HepG2 (cell line): ENCODE results near the gene PLSCR5. TPM values are rescaled to one million over a fixed set of nuclear protein-coding genes. Genes with fewer than 3 reads are reported as not detected.

Experiments
- BRD4 ChIP-seq: sonication (generic); formaldehyde crosslinking; IDR thresholded peaks from 2 replicates; pipeline ENCODE4 v1.4.0; 2020; ENCODE audit warnings: missing genetic modification reagents
- CHD4 ChIP-seq: fragments of 200-600 bp; sonication (generic); IDR thresholded peaks from 2 replicates; pipeline ENCODE4 v1.7.0; 2017; ENCODE audit warnings: mild to moderate bottlenecking, low read length, borderline replicate concordance
- JUN ChIP-seq: sonication (generic); formaldehyde crosslinking; IDR thresholded peaks from 2 replicates; pipeline ENCODE4 v1.4.0; 2020; ENCODE audit warnings: mild to moderate bottlenecking, missing genetic modification reagents
- KLF9 ChIP-seq: IDR thresholded peaks from 2 replicates; pipeline ENCODE4 v1.6.1; 2016; ENCODE audit warnings: low read depth
- RBAK ChIP-seq: sonication (generic); formaldehyde crosslinking; IDR thresholded peaks from 2 replicates; pipeline ENCODE4 v1.5.1; 2020; ENCODE audit warnings: mild to moderate bottlenecking, missing genetic modification reagents
- SP4 ChIP-seq: sonication (generic); formaldehyde crosslinking; IDR thresholded peaks from 2 replicates; pipeline ENCODE4 v1.8.1; 2023; ENCODE audit warnings: mild to moderate bottlenecking, missing genetic modification reagents
- SPEN ChIP-seq: sonication (generic); formaldehyde crosslinking; IDR thresholded peaks from 2 replicates; pipeline ENCODE4 v1.5.1; 2020; ENCODE audit warnings: low read depth, mild to moderate bottlenecking, missing genetic modification reagents
- SSRP1 ChIP-seq: IDR thresholded peaks from 2 replicates; pipeline ENCODE4 v1.6.1; 2016; ENCODE audit warnings: control low read depth
- TGIF2 ChIP-seq: IDR thresholded peaks from 2 replicates; pipeline ENCODE4 v1.6.1; 2016; ENCODE audit warnings: control low read depth, missing compliant biosample characterization
- TOPORS ChIP-seq: sonication (generic); formaldehyde crosslinking; IDR thresholded peaks from 2 replicates; pipeline ENCODE4 v1.8.0; 2023; ENCODE audit warnings: mild to moderate bottlenecking, missing genetic modification reagents
- ZNF335 ChIP-seq: sonication (generic); formaldehyde crosslinking; IDR thresholded peaks from 2 replicates; pipeline ENCODE4 v1.4.0; 2020; ENCODE audit warnings: missing genetic modification reagents
- ZNF558 ChIP-seq: sonication (generic); formaldehyde crosslinking; IDR thresholded peaks from 2 replicates; pipeline ENCODE4 v1.9.0; 2022; ENCODE audit warnings: mild to moderate bottlenecking, missing genetic modification reagents, borderline replicate concordance
- ZNF564 ChIP-seq: sonication (generic); formaldehyde crosslinking; IDR thresholded peaks from 2 replicates; pipeline ENCODE4 v1.8.1; 2023; ENCODE audit warnings: mild to moderate bottlenecking, missing genetic modification reagents
- polyA plus RNA-seq, 8 experiments: library from polyadenylated mRNA; depleted of rRNA in 3 of 8; stranded (reverse) in 7 of 8; unstranded in 1 of 8; fragments of >200 nt; fragmentation: Illumina TruSeq in 4 of 8; extraction: Trizol in 4 of 8; gene quantifications; 2 replicates each; pipeline versions ENCODE4 v1.2.1 to v1.2.3, GENCODE V29; 2011 to 2016; ENCODE audit warnings: low read depth in 4 of 8, missing spikeins in 1 of 8, mixed read lengths in 1 of 8; ENCODE audit not compliant: insufficient read depth in 1 of 8
- total RNA-seq, 5 experiments: library from RNA; depleted of rRNA; stranded (reverse); fragments of >200 nt; fragmentation: Illumina TruSeq; extraction: Trizol; gene quantifications; 2 replicates each; pipeline ENCODE4 v1.2.3, GENCODE V29; 2016; ENCODE audit warnings: low read depth in 1 of 5
- TF ChIP-seq, protein P1 (sequence below): sonication (generic); formaldehyde crosslinking; IDR thresholded peaks from 2 replicates; pipeline ENCODE4 v1.5.1; 2020; ENCODE audit warnings: missing genetic modification reagents, mild to moderate bottlenecking, borderline replicate concordance
- TF ChIP-seq, protein P2 (sequence below): IDR thresholded peaks from 2 replicates; pipeline ENCODE4 v1.6.1; 2012; ENCODE audit warnings: low read depth, low read length, improper control_type of control experiment
- TF ChIP-seq, protein P3 (sequence below): sonication (generic); formaldehyde crosslinking; IDR thresholded peaks from 2 replicates; pipeline ENCODE4 v1.5.1; 2020; ENCODE audit warnings: mild to moderate bottlenecking, missing genetic modification reagents, borderline replicate concordance
- TF ChIP-seq, protein P4 (sequence below): IDR thresholded peaks from 2 replicates; pipeline ENCODE4 v1.6.1; 2016; ENCODE audit warnings: low read depth
- TF ChIP-seq, protein P5 (sequence below): sonication (generic); formaldehyde crosslinking; IDR thresholded peaks from 2 replicates; pipeline ENCODE4 v1.4.0; 2020; ENCODE audit warnings: missing genetic modification reagents

PLSCR5 gene
- total and polyA plus RNA-seq, 2 of the 13 experiments (the other 11 are each of a cell fraction or from before 2014, with no cell fraction given): 0.50 TPM; not detected in 1

DNA sequence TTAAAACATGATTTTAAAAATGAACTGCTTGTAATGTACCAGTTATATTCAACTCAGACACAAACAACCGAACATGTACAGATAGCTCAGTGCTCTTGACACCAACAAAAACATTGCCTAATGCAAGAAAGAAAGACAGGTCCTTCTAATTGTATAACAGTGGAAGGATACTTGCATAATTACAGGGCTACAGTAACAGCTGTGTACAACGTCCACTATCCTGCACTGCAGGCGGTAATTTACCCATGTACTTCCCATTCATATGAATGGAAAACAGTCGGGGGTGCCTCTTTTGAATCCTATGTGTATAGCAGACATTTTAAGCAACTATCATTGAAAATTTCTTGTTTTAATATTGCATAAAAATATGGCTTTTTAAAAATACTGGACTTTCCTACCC, 41.1 kb upstream of the PLSCR5 start (continued):
- TF ChIP-seq BRD4 (CRISPR knock-in tag) (no peak), TOPORS (CRISPR knock-in tag) (no peak), ZNF558 (CRISPR knock-in tag) (no peak), SSRP1 (CRISPR knock-in tag) (no peak), JUN (CRISPR knock-in tag) (no peak), TGIF2 (CRISPR knock-in tag) (no peak), RBAK (no peak), SPEN (CRISPR knock-in tag) (no peak), SP4 (CRISPR knock-in tag) (no peak), KLF9 (CRISPR knock-in tag) (no peak), ZNF564 (CRISPR knock-in tag) (no peak), ZNF335 (no peak), CHD4 (no peak)
- TF ChIP-seq, protein P1, sequence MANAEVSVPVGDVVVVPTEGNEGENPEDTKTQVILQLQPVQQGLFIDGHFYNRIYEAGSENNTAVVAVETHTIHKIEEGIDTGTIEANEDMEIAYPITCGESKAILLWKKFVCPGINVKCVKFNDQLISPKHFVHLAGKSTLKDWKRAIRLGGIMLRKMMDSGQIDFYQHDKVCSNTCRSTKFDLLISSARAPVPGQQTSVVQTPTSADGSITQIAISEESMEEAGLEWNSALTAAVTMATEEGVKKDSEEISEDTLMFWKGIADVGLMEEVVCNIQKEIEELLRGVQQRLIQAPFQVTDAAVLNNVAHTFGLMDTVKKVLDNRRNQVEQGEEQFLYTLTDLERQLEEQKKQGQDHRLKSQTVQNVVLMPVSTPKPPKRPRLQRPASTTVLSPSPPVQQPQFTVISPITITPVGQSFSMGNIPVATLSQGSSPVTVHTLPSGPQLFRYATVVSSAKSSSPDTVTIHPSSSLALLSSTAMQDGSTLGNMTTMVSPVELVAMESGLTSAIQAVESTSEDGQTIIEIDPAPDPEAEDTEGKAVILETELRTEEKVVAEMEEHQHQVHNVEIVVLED (CRISPR knock-in tag): no peak
- TF ChIP-seq, protein P2, sequence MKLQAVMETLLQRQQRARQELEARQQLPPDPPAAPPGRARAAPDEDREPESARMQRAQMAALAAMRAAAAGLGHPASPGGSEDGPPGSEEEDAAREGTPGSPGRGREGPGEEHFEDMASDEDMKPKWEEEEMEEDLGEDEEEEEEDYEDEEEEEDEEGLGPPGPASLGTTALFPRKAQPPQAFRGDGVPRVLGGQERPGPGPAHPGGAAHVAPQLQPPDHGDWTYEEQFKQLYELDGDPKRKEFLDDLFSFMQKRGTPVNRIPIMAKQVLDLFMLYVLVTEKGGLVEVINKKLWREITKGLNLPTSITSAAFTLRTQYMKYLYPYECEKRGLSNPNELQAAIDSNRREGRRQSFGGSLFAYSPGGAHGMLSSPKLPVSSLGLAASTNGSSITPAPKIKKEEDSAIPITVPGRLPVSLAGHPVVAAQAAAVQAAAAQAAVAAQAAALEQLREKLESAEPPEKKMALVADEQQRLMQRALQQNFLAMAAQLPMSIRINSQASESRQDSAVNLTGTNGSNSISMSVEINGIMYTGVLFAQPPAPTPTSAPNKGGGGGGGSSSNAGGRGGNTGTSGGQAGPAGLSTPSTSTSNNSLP: no peak
- TF ChIP-seq, protein P3, sequence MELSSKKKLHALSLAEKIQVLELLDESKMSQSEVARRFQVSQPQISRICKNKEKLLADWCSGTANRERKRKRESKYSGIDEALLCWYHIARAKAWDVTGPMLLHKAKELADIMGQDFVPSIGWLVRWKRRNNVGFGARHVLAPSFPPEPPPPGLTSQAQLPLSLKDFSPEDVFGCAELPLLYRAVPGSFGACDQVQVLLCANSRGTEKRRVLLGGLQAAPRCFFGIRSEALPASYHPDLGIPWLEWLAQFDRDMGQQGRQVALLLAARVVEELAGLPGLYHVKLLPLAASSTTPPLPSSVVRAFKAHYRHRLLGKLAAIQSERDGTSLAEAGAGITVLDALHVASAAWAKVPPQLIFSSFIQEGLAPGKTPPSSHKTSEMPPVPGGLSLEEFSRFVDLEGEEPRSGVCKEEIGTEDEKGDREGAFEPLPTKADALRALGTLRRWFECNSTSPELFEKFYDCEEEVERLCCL: no peak
- TF ChIP-seq, protein P4, sequence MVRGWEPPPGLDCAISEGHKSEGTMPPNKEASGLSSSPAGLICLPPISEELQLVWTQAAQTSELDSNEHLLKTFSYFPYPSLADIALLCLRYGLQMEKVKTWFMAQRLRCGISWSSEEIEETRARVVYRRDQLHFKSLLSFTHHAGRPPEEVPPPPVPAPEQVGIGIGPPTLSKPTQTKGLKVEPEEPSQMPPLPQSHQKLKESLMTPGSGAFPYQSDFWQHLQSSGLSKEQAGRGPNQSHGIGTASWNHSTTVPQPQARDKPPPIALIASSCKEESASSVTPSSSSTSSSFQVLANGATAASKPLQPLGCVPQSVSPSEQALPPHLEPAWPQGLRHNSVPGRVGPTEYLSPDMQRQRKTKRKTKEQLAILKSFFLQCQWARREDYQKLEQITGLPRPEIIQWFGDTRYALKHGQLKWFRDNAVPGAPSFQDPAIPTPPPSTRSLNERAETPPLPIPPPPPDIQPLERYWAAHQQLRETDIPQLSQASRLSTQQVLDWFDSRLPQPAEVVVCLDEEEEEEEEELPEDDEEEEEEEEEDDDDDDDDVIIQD (CRISPR knock-in tag): peak; percentile 36; the same call in 1 of the 2 replicates
- TF ChIP-seq, protein P5, sequence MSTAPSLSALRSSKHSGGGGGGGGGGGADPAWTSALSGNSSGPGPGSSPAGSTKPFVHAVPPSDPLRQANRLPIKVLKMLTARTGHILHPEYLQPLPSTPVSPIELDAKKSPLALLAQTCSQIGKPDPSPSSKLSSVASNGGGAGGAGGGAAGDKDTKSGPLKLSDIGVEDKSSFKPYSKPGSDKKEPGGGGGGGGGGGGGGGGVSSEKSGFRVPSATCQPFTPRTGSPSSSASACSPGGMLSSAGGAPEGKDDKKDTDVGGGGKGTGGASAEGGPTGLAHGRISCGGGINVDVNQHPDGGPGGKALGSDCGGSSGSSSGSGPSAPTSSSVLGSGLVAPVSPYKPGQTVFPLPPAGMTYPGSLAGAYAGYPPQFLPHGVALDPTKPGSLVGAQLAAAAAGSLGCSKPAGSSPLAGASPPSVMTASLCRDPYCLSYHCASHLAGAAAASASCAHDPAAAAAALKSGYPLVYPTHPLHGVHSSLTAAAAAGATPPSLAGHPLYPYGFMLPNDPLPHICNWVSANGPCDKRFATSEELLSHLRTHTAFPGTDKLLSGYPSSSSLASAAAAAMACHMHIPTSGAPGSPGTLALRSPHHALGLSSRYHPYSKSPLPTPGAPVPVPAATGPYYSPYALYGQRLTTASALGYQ: no peak
